ENCODE data around the gene GNPTAB. TPM values are rescaled to one million over a fixed set of nuclear protein-coding genes. Genes with fewer than 3 reads are reported as not detected.

The GNPTAB gene
- total RNA-seq, 2 experiments from 2014 or later = 57.4 to 68.7 TPM

DNA sequence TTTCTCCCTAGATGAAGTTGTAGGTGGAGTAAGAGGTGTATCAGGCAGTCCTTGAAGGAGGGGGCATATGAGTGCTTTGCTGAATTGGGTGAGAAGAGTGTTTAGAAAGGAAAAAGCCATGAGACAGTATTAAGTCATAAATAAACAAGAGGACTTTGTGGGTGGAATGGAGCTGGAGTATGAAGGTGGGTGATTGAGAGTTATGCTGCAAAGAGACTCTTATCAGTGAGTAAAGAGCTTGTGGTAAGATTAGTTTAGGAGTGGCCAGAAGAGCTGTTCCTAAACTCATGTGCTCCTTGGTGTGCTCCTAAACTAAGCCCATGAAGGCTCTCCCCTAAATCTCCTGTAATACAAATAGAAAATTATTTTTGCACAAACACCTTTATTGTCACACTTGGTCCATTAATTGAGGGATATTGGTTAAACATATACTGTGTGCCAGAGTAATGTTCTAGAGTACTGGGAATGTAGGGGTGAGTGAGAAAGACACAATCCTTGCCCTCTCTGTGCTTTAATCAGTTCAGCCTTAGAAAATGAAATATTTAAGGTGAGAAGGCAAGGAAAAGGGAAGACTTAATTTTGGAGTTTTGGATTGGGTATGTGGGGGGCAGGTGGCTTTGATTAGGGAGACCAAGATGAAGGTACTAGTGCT lies 123.5 kb downstream of the GNPTAB start:
- DNase-seq = no peak
- H3K4me3 Mint-ChIP-seq = no peak overlapping the region
- no peaks in the 10 kb centered on the region for H3K36me3 Mint-ChIP-seq (ENCODE audit: low read depth)
- H3K4me1 Mint-ChIP-seq = peaks cover 11% of the 10 kb centered on the region
- ChIA-PET CTCF (interaction anchor here (1.1 kb wide), 1 partner anchor 52 kb away, joined by 3 read pairs; no protein-coding TSS in a partner anchor), POLR2A (no interaction called here)
- H3K27me3 Mint-ChIP-seq = no peaks in the 10 kb centered on the region
- no peaks in the 10 kb centered on the region for H3K9me3 Mint-ChIP-seq
- H3K27ac Mint-ChIP-seq = no peak overlapping the region

- H3K4me1 Mint-ChIP-seq = peaks cover 11% of the 10 kb centered on the region
- no peaks in the 10 kb centered on the region for H3K9me3 Mint-ChIP-seq
- POLR2A ChIA-PET = no interaction called here
Measured at GRCh38 chr12:101706403-101706802, 124.4 kb downstream of the GNPTAB start.

DNA sequence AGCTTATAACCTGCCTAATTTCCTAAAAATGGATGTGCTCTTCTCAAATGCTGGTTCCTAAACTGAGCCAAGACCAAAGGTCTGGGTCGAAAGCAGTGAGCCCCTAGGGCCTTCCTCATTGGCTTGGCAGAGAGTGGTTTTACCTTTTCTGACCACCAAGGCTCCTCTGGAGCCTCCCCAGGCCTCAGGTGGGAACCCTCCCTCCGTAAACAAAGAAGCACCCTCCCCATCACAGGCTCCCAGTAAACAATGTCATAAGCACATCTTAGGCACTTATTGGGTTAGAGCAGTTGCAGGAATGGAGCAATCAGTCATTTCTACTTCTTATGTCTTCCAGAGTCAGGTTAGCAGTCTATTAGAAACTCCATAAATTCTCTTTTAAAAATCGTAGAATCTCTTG lies 127.3 kb downstream of the GNPTAB start:
- H3K4me1 Mint-ChIP-seq = peaks cover 15% of the 10 kb centered on the region
- H3K27me3 Mint-ChIP-seq = no peaks in the 10 kb centered on the region
- no peak for DNase-seq
- no peaks in the 10 kb centered on the region for H3K36me3 Mint-ChIP-seq (ENCODE audit: low read depth)
- no peak overlapping the region for H3K27ac Mint-ChIP-seq
- H3K4me3 Mint-ChIP-seq = no peak overlapping the region
- no peaks in the 10 kb centered on the region for H3K9me3 Mint-ChIP-seq
- CTCF ChIA-PET = interaction anchor here (1.3 to 1.7 kb wide), 2 partner anchors 11 to 14 kb away, joined by 3 to 4 read pairs; no protein-coding TSS in a partner anchor
- POLR2A ChIA-PET = no interaction called here

More at GRCh38 chr12:101706403-101706802, 124.4 kb downstream of the GNPTAB start:
- Mint-ChIP-seq H3K27ac (no peak overlapping the region), H3K27me3 (no peaks in the 10 kb centered on the region), H3K36me3 (ENCODE audit: low read depth) (no peaks in the 10 kb centered on the region), H3K4me3 (no peak overlapping the region)
- no peak for DNase-seq
- CTCF ChIA-PET = interaction anchor here (1.1 kb wide), 1 partner anchor 52 kb away, joined by 3 read pairs; no protein-coding TSS in a partner anchor

DNA sequence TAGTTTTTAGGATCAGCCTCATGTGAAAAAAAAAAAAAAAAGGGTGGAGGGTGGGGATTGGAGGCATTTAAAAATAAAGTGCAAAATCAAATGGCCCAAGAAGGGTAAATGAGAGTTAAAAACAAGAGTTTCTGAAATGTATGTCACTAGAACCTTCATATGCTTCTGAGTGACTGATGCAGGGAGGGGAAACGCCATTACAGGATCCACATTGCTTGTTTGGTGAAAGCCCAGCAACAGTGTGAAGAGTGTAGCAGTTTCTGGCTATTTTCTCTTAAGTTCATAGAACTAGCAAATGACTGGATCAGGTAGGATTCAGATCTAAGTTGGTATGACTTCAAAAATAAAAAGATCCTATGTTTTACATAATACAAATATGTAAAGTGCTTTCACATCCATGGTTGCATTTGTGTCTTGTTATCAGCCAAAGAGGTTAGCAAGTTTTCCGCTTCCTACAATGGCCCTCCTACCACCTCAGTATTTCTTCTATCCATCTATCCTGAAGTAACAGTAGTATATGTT lies 130.4 kb downstream of the GNPTAB start:
- Mint-ChIP-seq H3K27me3 (no peaks in the 10 kb centered on the region), H3K4me3 (no peak overlapping the region), H3K27ac (no peak overlapping the region), H3K36me3 (ENCODE audit: low read depth) (no peaks in the 10 kb centered on the region), H3K4me1 (peaks cover 35% of the 10 kb centered on the region), H3K9me3 (no peaks in the 10 kb centered on the region)
- ChIA-PET CTCF (no interaction called here), POLR2A (no interaction called here)
- no peak for DNase-seq

DNA sequence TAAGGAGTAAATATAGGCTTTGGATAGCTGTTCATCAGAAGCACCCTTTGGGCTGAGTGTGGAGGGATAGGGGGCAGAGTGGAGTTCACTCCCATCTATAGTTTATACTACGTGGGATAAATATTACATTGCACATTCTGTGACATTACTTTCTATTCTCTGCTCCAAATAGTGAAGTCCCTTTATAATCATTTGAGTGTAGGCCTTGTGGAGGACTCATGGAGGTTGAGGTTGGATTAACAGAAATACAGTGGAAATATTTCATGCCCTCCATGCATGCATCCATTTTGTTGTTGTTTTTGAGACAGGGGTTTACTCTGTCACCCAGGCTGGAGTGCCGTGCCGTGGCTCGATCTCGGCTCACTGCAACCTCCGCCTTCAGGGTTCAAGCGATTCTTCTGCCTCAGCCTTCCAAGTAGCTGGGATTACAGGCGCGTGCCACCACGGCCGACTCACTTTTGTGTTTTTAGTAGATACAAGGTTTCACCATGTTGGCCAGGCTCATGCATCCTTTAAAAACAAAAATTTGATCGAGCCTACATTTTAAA lies 131.9 kb downstream of the GNPTAB start:
- no peaks in the 10 kb centered on the region for H3K36me3 Mint-ChIP-seq (ENCODE audit: low read depth)
- no peaks in the 10 kb centered on the region for H3K27me3 Mint-ChIP-seq
- H3K4me1 Mint-ChIP-seq = peaks cover 38% of the 10 kb centered on the region
- H3K4me3 Mint-ChIP-seq = peak overlapping the region; percentile 81
- H3K27ac Mint-ChIP-seq = peak overlapping the region; percentile 86
- no peak for DNase-seq
- no peaks in the 10 kb centered on the region for H3K9me3 Mint-ChIP-seq
- ChIA-PET CTCF (interaction anchor here (0.8 to 1.3 kb wide), 3 partner anchors 23 to 47 kb away, joined by 3 to 4 read pairs (median 3); no protein-coding TSS in a partner anchor), POLR2A (no interaction called here)

- H3K27me3 Mint-ChIP-seq = no peaks in the 10 kb centered on the region
- H3K9me3 Mint-ChIP-seq = no peaks in the 10 kb centered on the region
- H3K27ac Mint-ChIP-seq = peak overlapping the region; percentile 86
- no peak for DNase-seq
- H3K4me3 Mint-ChIP-seq = peak overlapping the region; percentile 81
- H3K36me3 Mint-ChIP-seq (ENCODE audit: low read depth) = no peaks in the 10 kb centered on the region
- H3K4me1 Mint-ChIP-seq = peaks cover 38% of the 10 kb centered on the region
- CTCF ChIA-PET = interaction anchor here (0.8 to 1.3 kb wide), 3 partner anchors 22 to 48 kb away, joined by 3 to 4 read pairs (median 3); no protein-coding TSS in a partner anchor
- POLR2A ChIA-PET = no interaction called here
Measured at GRCh38 chr12:101697930-101698799, 132.6 kb downstream of the GNPTAB start.

DNA sequence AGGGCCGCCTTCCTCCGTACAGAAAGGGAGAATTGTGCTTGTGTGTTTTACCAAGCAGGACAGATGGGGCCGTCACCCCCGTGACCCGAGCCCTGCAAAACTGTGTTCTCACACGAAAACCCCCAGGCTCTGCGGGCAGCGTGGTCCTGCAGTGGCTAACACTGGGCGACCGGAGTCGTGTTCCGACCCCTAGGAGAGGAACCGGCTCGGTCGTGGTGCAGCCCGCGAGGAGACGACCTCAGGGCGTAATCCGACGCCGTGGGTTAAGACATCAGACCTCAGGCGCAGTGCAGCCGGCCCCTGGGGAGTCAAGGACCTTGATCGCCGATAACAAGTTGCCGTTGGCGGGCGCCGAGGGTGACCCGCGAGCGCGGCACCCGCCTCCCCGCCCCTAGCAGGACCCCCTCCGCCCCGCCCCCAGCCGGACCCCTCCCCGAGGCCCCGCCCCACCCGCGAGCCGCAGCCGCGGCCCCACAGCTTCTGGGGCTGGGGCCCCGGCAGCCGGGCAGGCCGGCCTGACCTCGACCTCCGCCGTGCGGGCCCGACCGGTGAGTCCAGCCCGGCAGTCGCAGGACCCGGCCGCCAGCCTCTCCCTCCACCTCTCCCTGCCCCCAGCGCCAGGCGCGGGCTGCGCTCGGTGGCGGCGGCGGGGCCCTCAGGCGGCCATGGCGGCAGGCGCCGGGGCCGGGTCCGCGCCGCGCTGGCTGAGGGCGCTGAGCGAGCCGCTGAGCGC lies 133.4 kb downstream of the GNPTAB start, which contains the start of gene CHPT1:
TSS of gene CHPT1 (plus strand) at position 444 of the 733 bp plus-strand sequence. CDS start at position 666, 222 bp downstream.
- POLR2A ChIA-PET = no interaction called here
- Mint-ChIP-seq H3K36me3 (ENCODE audit: low read depth) (no peaks in the 10 kb centered on the region), H3K4me3 (peak within 1 kb of the TSS; percentile 81), H3K27me3 (no peaks in the 10 kb centered on the region), H3K9me3 (no peaks in the 10 kb centered on the region), H3K4me1 (peaks cover 38% of the 10 kb centered on the region), H3K27ac (peak within 1 kb of the TSS; percentile 86)
- CTCF ChIA-PET = interaction anchor here (1.1 kb wide), 1 partner anchor 49 kb away, joined by 3 read pairs; no protein-coding TSS in a partner anchor
- DNase-seq = peak; percentile 54

GRCh38 chr12:101696251-101697196 lies 134.2 kb downstream of the GNPTAB start:
- CTCF ChIA-PET = no interaction called here
- peak overlapping the region; percentile 85 for H3K27ac Mint-ChIP-seq

GRCh38 chr12:101695706-101696105 lies 135.1 kb downstream of the GNPTAB start:
- CTCF ChIA-PET = no interaction called here
- peaks cover 37% of the 10 kb centered on the region for H3K4me1 Mint-ChIP-seq
- H3K4me3 Mint-ChIP-seq = no peak overlapping the region
- no peaks in the 10 kb centered on the region for H3K36me3 Mint-ChIP-seq (ENCODE audit: low read depth)
- no peak overlapping the region for H3K27ac Mint-ChIP-seq
- no peak for DNase-seq
- POLR2A ChIA-PET = no interaction called here
- H3K9me3 Mint-ChIP-seq = no peaks in the 10 kb centered on the region
- no peaks in the 10 kb centered on the region for H3K27me3 Mint-ChIP-seq

More at GRCh38 chr12:101696251-101697196, 134.2 kb downstream of the GNPTAB start:
- H3K4me1 Mint-ChIP-seq = peaks cover 38% of the 10 kb centered on the region
- no peaks in the 10 kb centered on the region for H3K27me3 Mint-ChIP-seq
- H3K36me3 Mint-ChIP-seq (ENCODE audit: low read depth) = no peaks in the 10 kb centered on the region
- H3K4me3 Mint-ChIP-seq = peak overlapping the region; percentile 80
- POLR2A ChIA-PET = no interaction called here
- H3K9me3 Mint-ChIP-seq = no peaks in the 10 kb centered on the region
- peak; percentile 9 for DNase-seq

Data from activated CD4-positive, alpha-beta T cell treated with anti-CD3 and anti-CD28 coated beads, Interleukin-2, amount 10 ng/mL, durations not matched to agents 7 days and 5 days (primary cell).